Measurements from ENCODE around the gene GPI.

Gene GPI

GRCh38 chr19:34336781-34337271 is 28.2 kb upstream of the GPI start:
- FAIRE-seq: peak; percentile 71

GRCh38 chr19:34337739-34338138 is 27.3 kb upstream of the GPI start:
- DNase-seq (ENCODE audit: extremely low spot score, insufficient read length, low read depth): no peak
- FAIRE-seq: no peak

More at GRCh38 chr19:34336781-34337271, 28.2 kb upstream of the GPI start:
- peak; percentile 32 for DNase-seq (ENCODE audit: extremely low spot score, insufficient read length, low read depth)

- no peak for FAIRE-seq
- no peak for DNase-seq (ENCODE audit: extremely low spot score, insufficient read length, low read depth)
These were observed 22.9 kb upstream of the GPI start for GRCh38 chr19:34341935-34342680.

- no peak for FAIRE-seq
These were observed 21.2 kb upstream of the GPI start for GRCh38 chr19:34343751-34344150.

GRCh38 chr19:34345947-34346351 is 19.0 kb upstream of the GPI start:
- FAIRE-seq: peak; percentile 51
- DNase-seq (ENCODE audit: extremely low spot score, insufficient read length, low read depth): peak; percentile 45

More at GRCh38 chr19:34343751-34344150, 21.2 kb upstream of the GPI start:
- no peak for DNase-seq (ENCODE audit: extremely low spot score, insufficient read length, low read depth)

- DNase-seq (ENCODE audit: extremely low spot score, insufficient read length, low read depth) (no peak), FAIRE-seq (no peak)
These were observed 17.3 kb upstream of the GPI start for GRCh38 chr19:34347561-34348165.

- DNase-seq (ENCODE audit: extremely low spot score, insufficient read length, low read depth) (no peak), FAIRE-seq (no peak)
These were observed 16.0 kb upstream of the GPI start for GRCh38 chr19:34348899-34349487.

GRCh38 chr19:34350161-34350561 is 14.8 kb upstream of the GPI start:
- FAIRE-seq: no peak
- DNase-seq (ENCODE audit: extremely low spot score, insufficient read length, low read depth): no peak

GRCh38 chr19:34351382-34351826 is 13.6 kb upstream of the GPI start:
- FAIRE-seq: peak; percentile 71
- DNase-seq (ENCODE audit: extremely low spot score, insufficient read length, low read depth): no peak

GRCh38 chr19:34353546-34353945 is 11.4 kb upstream of the GPI start:
- DNase-seq (ENCODE audit: extremely low spot score, insufficient read length, low read depth) (no peak), FAIRE-seq (no peak)

- DNase-seq (ENCODE audit: extremely low spot score, insufficient read length, low read depth): no peak
- FAIRE-seq: no peak
These were observed 9.8 kb upstream of the GPI start for GRCh38 chr19:34355201-34355600.

- FAIRE-seq: no peak
- DNase-seq (ENCODE audit: extremely low spot score, insufficient read length, low read depth): no peak
These were observed 8.1 kb upstream of the GPI start for GRCh38 chr19:34356875-34357274.

- DNase-seq (ENCODE audit: extremely low spot score, insufficient read length, low read depth) (no peak), FAIRE-seq (no peak)
These were observed 7.6 kb upstream of the GPI start for GRCh38 chr19:34357431-34357830.

GRCh38 chr19:34359140-34359953 is 5.6 kb upstream of the GPI start:
- FAIRE-seq: peak; percentile 94
- DNase-seq (ENCODE audit: extremely low spot score, insufficient read length, low read depth): peak; percentile 97

- no peak for DNase-seq (ENCODE audit: extremely low spot score, insufficient read length, low read depth)
- FAIRE-seq: no peak
These were observed 5.1 kb upstream of the GPI start for GRCh38 chr19:34359954-34360315.

- DNase-seq (ENCODE audit: extremely low spot score, insufficient read length, low read depth): no peak
- no peak for FAIRE-seq
These were observed 4.6 kb upstream of the GPI start for GRCh38 chr19:34360354-34360909.

GRCh38 chr19:34362679-34363069 is 2.3 kb upstream of the GPI start:
- DNase-seq (ENCODE audit: extremely low spot score, insufficient read length, low read depth) (no peak), FAIRE-seq (no peak)

GRCh38 chr19:34363094-34363493 is 1.9 kb upstream of the GPI start:
- FAIRE-seq: no peak
- no peak for DNase-seq (ENCODE audit: extremely low spot score, insufficient read length, low read depth)

GRCh38 chr19:34363930-34364329 is 1.1 kb upstream of the GPI start:
- no peak for FAIRE-seq
- DNase-seq (ENCODE audit: extremely low spot score, insufficient read length, low read depth): no peak

GRCh38 chr19:34364462-34364829 is 550 bp upstream of the GPI start:
- DNase-seq (ENCODE audit: extremely low spot score, insufficient read length, low read depth) (no peak), FAIRE-seq (no peak)
